HEK293 (cell line): ENCODE measurements around the gene UMAD1.

Experiments used
- HOXC10 ChIP-seq: sonication (generic); formaldehyde crosslinking; IDR thresholded peaks from 2 replicates; pipeline ENCODE4 v1.8.1; 2023; ENCODE audit warnings: mild to moderate bottlenecking, missing genetic modification reagents
- ZBTB1 ChIP-seq: fragments of 450-650 bp; formaldehyde crosslinking; IDR thresholded peaks from 2 replicates; pipeline ENCODE4 v1.5.1; 2016; ENCODE audit warnings: missing biosample characterization, missing genetic modification characterization
- ZNF157 ChIP-seq: fragments of 450-650 bp; formaldehyde crosslinking; IDR thresholded peaks from 2 replicates; pipeline ENCODE4 v1.5.1; 2016; ENCODE audit warnings: missing biosample characterization, missing genetic modification characterization
- ZNF274 ChIP-seq, 2 experiments: fragments of 200-500 bp in 1 of 2; fragments of 450-650 bp in 1 of 2; sonication (Bioruptor generic) in 1 of 2; formaldehyde crosslinking in 1 of 2; IDR thresholded peaks; 2 replicates each; pipeline versions ENCODE4 v1.5.1 to v1.6.1; 2014 to 2016; ENCODE audit warnings: borderline replicate concordance in 1 of 2, inconsistent platforms in 1 of 2, low read length in 1 of 2, missing biosample characterization in 1 of 2, missing genetic modification characterization in 1 of 2
- ZNF488 ChIP-seq: fragments of 450-650 bp; formaldehyde crosslinking; IDR thresholded peaks from 2 replicates; pipeline ENCODE4 v1.5.1; 2016; ENCODE audit warnings: missing biosample characterization, missing genetic modification characterization
- ZNF544 ChIP-seq: fragments of 450-650 bp; formaldehyde crosslinking; IDR thresholded peaks from 2 replicates; pipeline ENCODE4 v1.5.0; 2017; ENCODE audit warnings: missing biosample characterization, missing genetic modification characterization
- ZNF629 ChIP-seq: fragments of 450-650 bp; formaldehyde crosslinking; IDR thresholded peaks from 2 replicates; pipeline ENCODE4 v1.5.1; 2017; ENCODE audit warnings: missing biosample characterization, missing genetic modification characterization
- ZNF76 ChIP-seq: fragments of 450-650 bp; formaldehyde crosslinking; IDR thresholded peaks from 2 replicates; pipeline ENCODE4; 2016; ENCODE audit warnings: low read depth, missing biosample characterization, missing genetic modification characterization, borderline replicate concordance
- ZNF777 ChIP-seq: fragments of 450-650 bp; formaldehyde crosslinking; IDR thresholded peaks from 2 replicates; pipeline ENCODE4 v1.5.1; 2017; ENCODE audit warnings: missing biosample characterization, missing genetic modification characterization, borderline replicate concordance
- ZNF785 ChIP-seq: fragments of 450-650 bp; formaldehyde crosslinking; IDR thresholded peaks from 2 replicates; pipeline ENCODE4 v1.5.1; 2016; ENCODE audit warnings: missing biosample characterization, missing genetic modification characterization
- ZNF837 ChIP-seq: fragments of 450-650 bp; formaldehyde crosslinking; IDR thresholded peaks from 2 replicates; pipeline ENCODE4 v1.5.1; 2016; ENCODE audit warnings: missing biosample characterization, missing genetic modification characterization
- TF ChIP-seq, protein P1 (sequence below): fragments of 450-650 bp; formaldehyde crosslinking; IDR thresholded peaks from 2 replicates; pipeline ENCODE4 v1.5.1; 2016; ENCODE audit warnings: missing biosample characterization, missing genetic modification characterization
- TF ChIP-seq, protein P2 (sequence below): fragments of 450-650 bp; formaldehyde crosslinking; IDR thresholded peaks from 2 replicates; pipeline ENCODE4 v1.5.1; 2016; ENCODE audit warnings: missing biosample characterization, missing genetic modification characterization

GRCh38 chr7:7876419-7876818 is 235.9 kb downstream of the UMAD1 start:
- TF ChIP-seq, protein P1, sequence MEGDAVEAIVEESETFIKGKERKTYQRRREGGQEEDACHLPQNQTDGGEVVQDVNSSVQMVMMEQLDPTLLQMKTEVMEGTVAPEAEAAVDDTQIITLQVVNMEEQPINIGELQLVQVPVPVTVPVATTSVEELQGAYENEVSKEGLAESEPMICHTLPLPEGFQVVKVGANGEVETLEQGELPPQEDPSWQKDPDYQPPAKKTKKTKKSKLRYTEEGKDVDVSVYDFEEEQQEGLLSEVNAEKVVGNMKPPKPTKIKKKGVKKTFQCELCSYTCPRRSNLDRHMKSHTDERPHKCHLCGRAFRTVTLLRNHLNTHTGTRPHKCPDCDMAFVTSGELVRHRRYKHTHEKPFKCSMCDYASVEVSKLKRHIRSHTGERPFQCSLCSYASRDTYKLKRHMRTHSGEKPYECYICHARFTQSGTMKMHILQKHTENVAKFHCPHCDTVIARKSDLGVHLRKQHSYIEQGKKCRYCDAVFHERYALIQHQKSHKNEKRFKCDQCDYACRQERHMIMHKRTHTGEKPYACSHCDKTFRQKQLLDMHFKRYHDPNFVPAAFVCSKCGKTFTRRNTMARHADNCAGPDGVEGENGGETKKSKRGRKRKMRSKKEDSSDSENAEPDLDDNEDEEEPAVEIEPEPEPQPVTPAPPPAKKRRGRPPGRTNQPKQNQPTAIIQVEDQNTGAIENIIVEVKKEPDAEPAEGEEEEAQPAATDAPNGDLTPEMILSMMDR (tag by site-specific recombination) = no peak
- TF ChIP-seq ZNF488 (tag by site-specific recombination) (no peak), ZNF274 (IDR thresholded peaks at IDR 0.05; ENCODE audit: low read length) (no peak), ZNF274 (tag by site-specific recombination; IDR thresholded peaks at IDR 0.05; ENCODE audit: borderline replicate concordance) (no peak), ZNF76 (no peak), ZNF157 (tag by site-specific recombination) (no peak), ZNF629 (tag by site-specific recombination) (no peak), ZNF777 (tag by site-specific recombination) (no peak), HOXC10 (no peak), ZNF544 (no peak), ZNF785 (no peak), ZNF837 (tag by site-specific recombination) (no peak), ZBTB1 (tag by site-specific recombination) (no peak)
- TF ChIP-seq, protein P2, sequence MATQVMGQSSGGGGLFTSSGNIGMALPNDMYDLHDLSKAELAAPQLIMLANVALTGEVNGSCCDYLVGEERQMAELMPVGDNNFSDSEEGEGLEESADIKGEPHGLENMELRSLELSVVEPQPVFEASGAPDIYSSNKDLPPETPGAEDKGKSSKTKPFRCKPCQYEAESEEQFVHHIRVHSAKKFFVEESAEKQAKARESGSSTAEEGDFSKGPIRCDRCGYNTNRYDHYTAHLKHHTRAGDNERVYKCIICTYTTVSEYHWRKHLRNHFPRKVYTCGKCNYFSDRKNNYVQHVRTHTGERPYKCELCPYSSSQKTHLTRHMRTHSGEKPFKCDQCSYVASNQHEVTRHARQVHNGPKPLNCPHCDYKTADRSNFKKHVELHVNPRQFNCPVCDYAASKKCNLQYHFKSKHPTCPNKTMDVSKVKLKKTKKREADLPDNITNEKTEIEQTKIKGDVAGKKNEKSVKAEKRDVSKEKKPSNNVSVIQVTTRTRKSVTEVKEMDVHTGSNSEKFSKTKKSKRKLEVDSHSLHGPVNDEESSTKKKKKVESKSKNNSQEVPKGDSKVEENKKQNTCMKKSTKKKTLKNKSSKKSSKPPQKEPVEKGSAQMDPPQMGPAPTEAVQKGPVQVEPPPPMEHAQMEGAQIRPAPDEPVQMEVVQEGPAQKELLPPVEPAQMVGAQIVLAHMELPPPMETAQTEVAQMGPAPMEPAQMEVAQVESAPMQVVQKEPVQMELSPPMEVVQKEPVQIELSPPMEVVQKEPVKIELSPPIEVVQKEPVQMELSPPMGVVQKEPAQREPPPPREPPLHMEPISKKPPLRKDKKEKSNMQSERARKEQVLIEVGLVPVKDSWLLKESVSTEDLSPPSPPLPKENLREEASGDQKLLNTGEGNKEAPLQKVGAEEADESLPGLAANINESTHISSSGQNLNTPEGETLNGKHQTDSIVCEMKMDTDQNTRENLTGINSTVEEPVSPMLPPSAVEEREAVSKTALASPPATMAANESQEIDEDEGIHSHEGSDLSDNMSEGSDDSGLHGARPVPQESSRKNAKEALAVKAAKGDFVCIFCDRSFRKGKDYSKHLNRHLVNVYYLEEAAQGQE = no peak
